ENCODE data around the gene ARFGAP3. TPM values are rescaled to one million over a fixed set of nuclear protein-coding genes. Genes with fewer than 3 reads are reported as not detected.
A peak's percentile ranks its signal among the peaks of the same experiment; 100 is the strongest.
"Not testable (repeated sequence)": the region's sequence is repeated elsewhere in the genome, so short reads cannot be mapped to it uniquely, and the experiment has no call there.

The ARFGAP3 gene
- total RNA-seq, 1 donor from 2014 or later = 29.3 TPM

GRCh38 chr22:42758931-42759629, 98.0 kb downstream of the ARFGAP3 start:
- TF ChIP-seq, protein P1, sequence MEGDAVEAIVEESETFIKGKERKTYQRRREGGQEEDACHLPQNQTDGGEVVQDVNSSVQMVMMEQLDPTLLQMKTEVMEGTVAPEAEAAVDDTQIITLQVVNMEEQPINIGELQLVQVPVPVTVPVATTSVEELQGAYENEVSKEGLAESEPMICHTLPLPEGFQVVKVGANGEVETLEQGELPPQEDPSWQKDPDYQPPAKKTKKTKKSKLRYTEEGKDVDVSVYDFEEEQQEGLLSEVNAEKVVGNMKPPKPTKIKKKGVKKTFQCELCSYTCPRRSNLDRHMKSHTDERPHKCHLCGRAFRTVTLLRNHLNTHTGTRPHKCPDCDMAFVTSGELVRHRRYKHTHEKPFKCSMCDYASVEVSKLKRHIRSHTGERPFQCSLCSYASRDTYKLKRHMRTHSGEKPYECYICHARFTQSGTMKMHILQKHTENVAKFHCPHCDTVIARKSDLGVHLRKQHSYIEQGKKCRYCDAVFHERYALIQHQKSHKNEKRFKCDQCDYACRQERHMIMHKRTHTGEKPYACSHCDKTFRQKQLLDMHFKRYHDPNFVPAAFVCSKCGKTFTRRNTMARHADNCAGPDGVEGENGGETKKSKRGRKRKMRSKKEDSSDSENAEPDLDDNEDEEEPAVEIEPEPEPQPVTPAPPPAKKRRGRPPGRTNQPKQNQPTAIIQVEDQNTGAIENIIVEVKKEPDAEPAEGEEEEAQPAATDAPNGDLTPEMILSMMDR (conservative IDR thresholded peaks at IDR 0.05) = no peak
- Mint-ChIP-seq H3K9me3 (no peaks in the 10 kb centered on the region), H3K36me3 (no peaks in the 10 kb centered on the region), H3K27me3 (peaks cover 12% of the 10 kb centered on the region), H3K4me3 (no peak overlapping the region), H3K27ac (no peak overlapping the region), H3K4me1 (ENCODE audit: unreplicated experiment) (peaks cover 8% of the 10 kb centered on the region)
- DNase-seq (ENCODE audit: extremely low spot score, unreplicated experiment) = no peak

- H3K27ac Mint-ChIP-seq; H3K9me3 Mint-ChIP-seq; H3K36me3 Mint-ChIP-seq; H3K4me3 Mint-ChIP-seq; DNase-seq (ENCODE audit: extremely low spot score, unreplicated experiment): not testable (repeated sequence)
- Mint-ChIP-seq H3K27me3 (peaks cover 12% of the 10 kb centered on the region), H3K4me1 (ENCODE audit: unreplicated experiment) (peaks cover 15% of the 10 kb centered on the region)
Observed at GRCh38 chr22:42755553-42755952, 101.5 kb downstream of the ARFGAP3 start.

DNA sequence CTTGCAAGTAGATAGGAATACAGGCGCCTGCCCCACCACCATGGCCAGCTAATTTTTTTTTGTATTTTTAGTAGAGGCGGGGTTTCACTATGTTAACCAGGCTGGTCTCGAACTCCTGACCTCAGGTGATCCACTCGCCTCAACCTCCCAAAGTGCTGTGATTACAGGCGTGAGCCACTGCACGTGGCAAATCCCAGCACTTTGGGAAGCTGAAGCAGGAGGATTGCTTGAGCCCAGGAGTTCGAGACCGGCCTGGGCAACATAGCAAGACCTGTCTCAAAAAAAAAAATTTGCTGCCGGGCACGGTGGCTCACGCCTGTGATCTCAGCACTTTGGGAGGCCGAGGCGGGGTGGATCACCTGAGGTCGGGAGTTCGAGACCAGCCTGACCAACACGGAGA, 102.0 kb downstream of the ARFGAP3 start:
- peak overlapping the region; percentile 90 for H3K27ac Mint-ChIP-seq
- peaks cover 12% of the 10 kb centered on the region for H3K27me3 Mint-ChIP-seq
- DNase-seq (ENCODE audit: extremely low spot score, unreplicated experiment); H3K36me3 Mint-ChIP-seq; H3K9me3 Mint-ChIP-seq; H3K4me3 Mint-ChIP-seq: not testable (repeated sequence)
- H3K4me1 Mint-ChIP-seq (ENCODE audit: unreplicated experiment) = peaks cover 15% of the 10 kb centered on the region

DNA sequence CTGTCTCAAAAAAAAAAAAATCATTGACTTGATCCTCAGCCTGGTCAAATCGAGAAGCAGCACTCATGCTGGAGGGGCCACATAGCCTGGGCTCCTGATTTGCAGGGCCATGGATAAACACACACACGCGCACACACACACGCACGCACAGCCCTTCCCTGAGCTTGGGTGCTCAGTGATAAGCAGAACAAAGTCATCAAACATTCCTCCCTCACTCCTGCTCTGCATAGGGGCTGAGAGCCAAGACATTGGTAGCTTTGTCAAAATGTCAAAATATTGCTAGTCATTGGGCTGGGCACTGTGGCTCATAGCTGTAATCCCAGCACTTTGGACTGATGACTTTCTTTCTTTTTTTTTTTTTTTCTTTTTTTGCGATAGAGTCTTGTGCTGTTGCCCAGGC, 102.4 kb downstream of the ARFGAP3 start:
- Mint-ChIP-seq H3K27ac (peak overlapping the region; percentile 90), H3K4me1 (ENCODE audit: unreplicated experiment) (peaks cover 15% of the 10 kb centered on the region), H3K4me3 (no peak overlapping the region), H3K9me3 (no peaks in the 10 kb centered on the region), H3K36me3 (no peaks in the 10 kb centered on the region), H3K27me3 (peaks cover 12% of the 10 kb centered on the region)
- no peak for DNase-seq (ENCODE audit: extremely low spot score, unreplicated experiment)
- TF ChIP-seq, protein P1 (conservative IDR thresholded peaks at IDR 0.05) = no peak

DNA sequence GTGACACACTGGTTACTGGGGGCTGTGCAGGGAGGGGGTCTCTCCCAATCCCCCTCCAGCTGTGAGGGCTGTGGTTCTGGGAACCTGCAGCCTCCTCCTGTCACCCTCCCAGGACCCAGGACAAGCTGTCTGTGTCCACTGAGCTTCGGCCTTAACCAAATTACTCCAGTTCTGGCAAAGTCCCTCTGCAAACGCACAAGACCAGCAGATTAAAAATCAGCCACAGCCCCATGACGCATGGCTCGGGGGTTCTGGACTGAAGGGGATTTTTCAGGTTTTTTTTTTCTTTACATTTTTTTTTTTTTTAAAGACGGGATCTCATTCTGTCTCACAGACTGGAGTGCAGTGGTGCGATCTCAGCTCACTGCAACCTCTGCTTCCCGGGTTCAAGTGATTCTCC, 104.2 kb downstream of the ARFGAP3 start:
- no peak overlapping the region for H3K4me3 Mint-ChIP-seq
- peaks cover 10% of the 10 kb centered on the region for H3K27me3 Mint-ChIP-seq
- no peak overlapping the region for H3K27ac Mint-ChIP-seq
- DNase-seq (ENCODE audit: extremely low spot score, unreplicated experiment) = no peak
- no peaks in the 10 kb centered on the region for H3K36me3 Mint-ChIP-seq
- TF ChIP-seq, protein P1 (conservative IDR thresholded peaks at IDR 0.05) = no peak
- no peaks in the 10 kb centered on the region for H3K9me3 Mint-ChIP-seq
- H3K4me1 Mint-ChIP-seq (ENCODE audit: unreplicated experiment) = peaks cover 19% of the 10 kb centered on the region

GRCh38 chr22:42752230-42752746, 104.8 kb downstream of the ARFGAP3 start:
- TF ChIP-seq, protein P1 (conservative IDR thresholded peaks at IDR 0.05) = no peak
- Mint-ChIP-seq H3K27ac (no peak overlapping the region), H3K9me3 (no peaks in the 10 kb centered on the region), H3K4me1 (ENCODE audit: unreplicated experiment) (peaks cover 16% of the 10 kb centered on the region), H3K36me3 (no peaks in the 10 kb centered on the region), H3K4me3 (no peak overlapping the region), H3K27me3 (peaks cover 4% of the 10 kb centered on the region)
- DNase-seq (ENCODE audit: extremely low spot score, unreplicated experiment) = no peak

DNA sequence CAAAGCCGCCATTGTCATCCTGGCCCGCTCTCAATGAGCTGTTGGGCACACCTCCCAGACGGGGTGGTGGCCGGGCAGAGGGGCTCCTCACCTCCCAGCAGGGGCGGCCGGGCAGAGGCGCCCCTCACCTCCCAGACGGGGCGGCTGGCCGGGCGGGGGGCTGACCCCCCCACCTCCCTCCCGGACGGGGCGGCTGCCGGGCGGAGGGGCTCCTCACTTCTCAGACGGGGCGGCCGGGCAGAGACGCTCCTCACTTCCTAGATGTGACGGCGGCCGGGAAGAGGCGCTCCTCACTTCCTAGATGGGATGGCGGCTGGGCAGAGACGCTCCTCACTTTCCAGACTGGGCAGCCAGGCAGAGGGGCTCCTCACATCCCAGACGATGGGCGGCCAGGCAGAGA, 106.7 kb downstream of the ARFGAP3 start:
- H3K27me3 Mint-ChIP-seq; H3K4me3 Mint-ChIP-seq; H3K9me3 Mint-ChIP-seq; H3K27ac Mint-ChIP-seq; H3K36me3 Mint-ChIP-seq; DNase-seq (ENCODE audit: extremely low spot score, unreplicated experiment): not testable (repeated sequence)
- peaks cover 16% of the 10 kb centered on the region for H3K4me1 Mint-ChIP-seq (ENCODE audit: unreplicated experiment)

Measured in type B pancreatic cell (in vitro differentiated cells).